Pancreas (tissue), 10 donors: ENCODE results near the gene GLT8D1. TPM values are rescaled to one million over a fixed set of nuclear protein-coding genes. Genes with fewer than 3 reads are reported as not detected.
"Not testable (repeated sequence)": the region's sequence is repeated elsewhere in the genome, so short reads cannot be mapped to it uniquely, and the experiment has no call there.

Experiments used
- ATAC-seq, 4 donors: fragments of 200-7000 bp; cut with Tn5 transposase; one replicate each; pipeline versions ENCODE4 v1.8.0 to v1.9.1; 2020; ENCODE audit warnings: mild to moderate bottlenecking in 4 of 4, moderate library complexity in 4 of 4
- DNase-seq, 6 donors: peaks; one replicate each; pipeline ENCODE4 v3.0.0-alpha.2; 2020
- FAIRE-seq: peaks from 2 replicates; lab custom pipeline; 2012; peaks lifted over from hg19 to GRCh38; lab: Jason Lieb, UNC
- H3K27ac ChIP-seq, 4 donors: fragments of 200-600 bp; sonication (generic); 1 replicate in 3 of 4; 2 replicates in 1 of 4; pipeline versions ENCODE4 v1.5.0 to v1.8.0; 2020
- H3K27me3 ChIP-seq, 4 donors: fragments of 200-600 bp; one replicate each; pipeline ENCODE4 v1.8.0; 2021
- H3K36me3 ChIP-seq, 3 donors: fragments of 200-600 bp; sonication (generic) in 1 of 3; one replicate each; pipeline versions ENCODE4 v1.5.0 to v1.8.0; 2020 to 2021
- H3K4me1 ChIP-seq, 3 donors: fragments of 200-600 bp; one replicate each; pipeline ENCODE4 v1.8.0; 2021
- H3K4me3 ChIP-seq, 4 donors: fragments of 200-600 bp; sonication (generic) in 2 of 4; one replicate each; pipeline versions ENCODE4 v1.5.0 to v1.8.0; 2020 to 2021
- H3K9me3 ChIP-seq, 4 donors: fragments of 200-600 bp; one replicate each; pipeline ENCODE4 v1.8.0; 2021
- WGBS, 2 donors: extraction: QIAGEN DNeasy Blood & Tissue Kit; methylation state at CpG; one replicate each; pipeline ENCODE4 v1.1.7; 2013; 5-methylcytosine and 5-hydroxymethylcytosine counted together
- intact Hi-C, 3 donors: fragments of 100-400 bp; cut with DNase I; formaldehyde crosslinking; loops; one replicate each; pipeline versions ENCODE4 v1.11.1 to v1.14.2; 2022
- polyA plus RNA-seq, 2 donors: library from polyadenylated mRNA; stranded (reverse); fragments of 200-250 nt; gene quantifications; one replicate each; pipeline ENCODE4 v1.2.3, GENCODE V29; 2013
- total RNA-seq, 6 donors: library from RNA; stranded (reverse); fragmentation: NEBNext Ultra II Directional in 4 of 6; extraction: Animal tissue kit (Norgen Biotek cat#: 25700) in 4 of 6; gene quantifications; one replicate each; pipeline versions ENCODE4 v1.2.1 to v1.2.4, GENCODE V29; 2021 to 2023
- TF ChIP-seq, protein P1 (sequence below), 4 donors: fragments of 200-600 bp; sonication (generic) in 3 of 4; IDR thresholded peaks; one replicate each; pipeline versions ENCODE4 v1.5.0 to v1.8.0; 2021; ENCODE audit warnings: antibody characterized with exemption in 4 of 4
- donor health status: healthy with polysubstance abuse.
- donor health status: DM: no; HTN: no; CAD: no; lungs with moderate emphysema.
- donor health status: DM: no; HTN: no; CAD: no.
- donor health status: control.
- donor health status: control.
- donor health status: Bipolar disorder and iron deficiency.
- donor health status: DM: yes; HTN: yes; CAD: no.
- donor health status: DM: no; HTN: no; CAD: no.
- donor health status: DM: no; HTN: no; CAD: no.
- donor health status: DM: yes; HTN: yes; CAD: no.

Gene GLT8D1
- total and polyA plus RNA-seq, 8 donors = 19.0 to 40.7 (median 23.1) TPM

DNA sequence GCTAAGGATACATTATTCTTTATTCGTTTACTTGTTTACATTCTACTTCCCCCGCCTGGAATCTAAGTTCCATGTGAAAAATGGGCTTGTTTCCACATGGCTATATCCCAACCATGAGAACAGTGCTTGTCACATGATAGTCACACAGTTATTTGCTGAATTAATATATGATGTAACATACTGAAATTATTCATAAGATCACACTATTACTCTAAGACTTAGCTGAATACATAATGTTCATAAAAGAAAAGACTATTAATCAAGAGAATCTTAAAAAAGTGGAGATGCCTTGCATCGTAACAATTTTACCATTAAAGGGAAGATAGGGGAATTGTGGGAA lies 26.4 kb downstream of the GLT8D1 start:
- FAIRE-seq = no peak
- H3K36me3 ChIP-seq = peaks cover 0 to 30% (median 7%) of the 10 kb centered on the region in 3 donors
- no peak overlapping the region for H3K4me3 ChIP-seq
- intact Hi-C loops = no loop called here
- TF ChIP-seq, protein P1, sequence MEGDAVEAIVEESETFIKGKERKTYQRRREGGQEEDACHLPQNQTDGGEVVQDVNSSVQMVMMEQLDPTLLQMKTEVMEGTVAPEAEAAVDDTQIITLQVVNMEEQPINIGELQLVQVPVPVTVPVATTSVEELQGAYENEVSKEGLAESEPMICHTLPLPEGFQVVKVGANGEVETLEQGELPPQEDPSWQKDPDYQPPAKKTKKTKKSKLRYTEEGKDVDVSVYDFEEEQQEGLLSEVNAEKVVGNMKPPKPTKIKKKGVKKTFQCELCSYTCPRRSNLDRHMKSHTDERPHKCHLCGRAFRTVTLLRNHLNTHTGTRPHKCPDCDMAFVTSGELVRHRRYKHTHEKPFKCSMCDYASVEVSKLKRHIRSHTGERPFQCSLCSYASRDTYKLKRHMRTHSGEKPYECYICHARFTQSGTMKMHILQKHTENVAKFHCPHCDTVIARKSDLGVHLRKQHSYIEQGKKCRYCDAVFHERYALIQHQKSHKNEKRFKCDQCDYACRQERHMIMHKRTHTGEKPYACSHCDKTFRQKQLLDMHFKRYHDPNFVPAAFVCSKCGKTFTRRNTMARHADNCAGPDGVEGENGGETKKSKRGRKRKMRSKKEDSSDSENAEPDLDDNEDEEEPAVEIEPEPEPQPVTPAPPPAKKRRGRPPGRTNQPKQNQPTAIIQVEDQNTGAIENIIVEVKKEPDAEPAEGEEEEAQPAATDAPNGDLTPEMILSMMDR (IDR thresholded peaks at IDR 0.05) = no peak
- peaks cover 13 to 33% (median 17%) of the 10 kb centered on the region in 3 donors for H3K4me1 ChIP-seq
- no peak for ATAC-seq
- no peaks in the 10 kb centered on the region for H3K27me3 ChIP-seq
- whole genome bisulfite sequencing, 2 donors = 64 to 70% methylated on average over 3 of the region's 3 CpGs
- H3K9me3 ChIP-seq = no peaks in the 10 kb centered on the region
- no peak for DNase-seq
- H3K27ac ChIP-seq = peak overlapping the region in 1 of 4 donors; percentile 55

- 95% methylated on average over 6 of the region's 6 CpGs for WGBS, 2 donors
- no peaks in the 10 kb centered on the region for H3K27me3 ChIP-seq
- peaks cover 11 to 27% (median 11%) of the 10 kb centered on the region in 3 donors for H3K4me1 ChIP-seq
- H3K36me3 ChIP-seq = peaks cover 0 to 30% (median 7%) of the 10 kb centered on the region in 3 donors
- H3K4me3 ChIP-seq = no peak overlapping the region
- H3K9me3 ChIP-seq = no peaks in the 10 kb centered on the region
- no peak overlapping the region for H3K27ac ChIP-seq
- DNase-seq (no peak), FAIRE-seq (no peak), ATAC-seq (no peak)
- intact Hi-C loops = no loop called here
- TF ChIP-seq, protein P1 (IDR thresholded peaks at IDR 0.05) = no peak
Observed at GRCh38 chr3:52678265-52679198, 27.1 kb downstream of the GLT8D1 start.

DNA sequence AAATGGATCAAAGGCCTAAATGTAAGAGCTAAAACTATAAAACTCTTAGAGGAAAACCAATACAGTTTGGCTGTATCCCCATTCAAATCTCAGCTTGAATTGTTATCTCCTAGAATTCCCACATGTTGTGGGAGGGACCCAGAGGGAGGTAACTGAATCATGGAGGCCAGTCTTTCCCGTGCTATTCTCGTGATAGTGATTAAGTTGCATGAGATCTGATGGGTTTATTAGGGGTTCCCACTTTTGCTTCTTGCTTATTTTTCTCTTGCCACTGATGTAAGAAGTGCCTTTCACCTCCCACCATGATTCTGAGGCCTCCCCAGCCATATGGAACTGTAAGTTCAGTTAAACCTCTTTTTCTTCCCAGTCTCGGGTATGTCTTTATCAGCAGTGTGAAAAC lies 29.4 kb downstream of the GLT8D1 start:
- intact Hi-C loops = not testable (repeated sequence)

GRCh38 chr3:52671676-52672075 lies 33.9 kb downstream of the GLT8D1 start:
- no peak for DNase-seq
- WGBS, 2 donors = 62 to 70% methylated on average over 1 of the region's 1 CpG
- ATAC-seq = no peak
- Histone ChIP-seq H3K36me3 (peaks cover 0 to 19% (median 0%) of the 10 kb centered on the region in 3 donors), H3K9me3 (no peaks in the 10 kb centered on the region), H3K27ac (no peak overlapping the region), H3K4me3 (no peak overlapping the region), H3K27me3 (no peaks in the 10 kb centered on the region), H3K4me1 (no peaks in the 10 kb centered on the region)
- FAIRE-seq = no peak
- intact Hi-C loops = no loop called here
- TF ChIP-seq, protein P1 (IDR thresholded peaks at IDR 0.05) = no peak

More for the DNA sequence above, 29.4 kb downstream of the GLT8D1 start:
- not testable (repeated sequence) for H3K4me3 ChIP-seq, FAIRE-seq, H3K27ac ChIP-seq, H3K27me3 ChIP-seq, ATAC-seq, H3K9me3 ChIP-seq, DNase-seq
- Histone ChIP-seq H3K36me3 (peaks cover 0 to 30% (median 7%) of the 10 kb centered on the region in 3 donors), H3K4me1 (peaks cover 0 to 13% (median 11%) of the 10 kb centered on the region in 3 donors)
- WGBS, 2 donors = 49 to 52% methylated on average over 3 of the region's 3 CpGs

- TF ChIP-seq, protein P1 (IDR thresholded peaks at IDR 0.05) = no peak
- 83 to 90% methylated on average over 9 of the region's 9 CpGs for WGBS, 2 donors
- no peaks in the 10 kb centered on the region for H3K27me3 ChIP-seq
- DNase-seq (no peak), ATAC-seq (peak in 3 of 4 donors; percentile 52 to 83 (median 71)), FAIRE-seq (no peak)
- no peaks in the 10 kb centered on the region for H3K4me1 ChIP-seq
- H3K4me3 ChIP-seq = no peak overlapping the region
- no peaks in the 10 kb centered on the region for H3K9me3 ChIP-seq
- H3K27ac ChIP-seq = no peak overlapping the region
- intact Hi-C loops = no loop called here
- H3K36me3 ChIP-seq = peaks cover 0 to 12% (median 0%) of the 10 kb centered on the region in 3 donors
Observed at GRCh38 chr3:52670621-52671521, 34.7 kb downstream of the GLT8D1 start.
